Common myeloid progenitor, CD34-positive (primary cell): ENCODE data around the gene ZMYM3.

Source experiments
- CTCF ChIA-PET: fragments of 350-600 bp; sonication (Branson Sonifier 250); formaldehyde crosslinking; loops from one replicate; lab custom pipeline; 2021; ENCODE audit warnings: antibody characterized with exemption; lab: Charles Lee
- POLR2A ChIA-PET: fragments of 350-600 bp; sonication (Branson Sonifier 250); formaldehyde crosslinking; loops from one replicate; lab custom pipeline; 2021; ENCODE audit warnings: antibody characterized with exemption; lab: Charles Lee
- DNase-seq, 3 donors: peaks; one replicate each; pipeline versions ENCODE4 v3.0.0 to v3.0.0-alpha.2; 2013
- H3K27ac ChIP-seq, 2 experiments: 1 replicate in 1 of 2; 2 replicates in 1 of 2; pipeline ENCODE4 v1.7.0; 2013; ENCODE audit warnings: inconsistent platforms in 2 of 2, low read length in 2 of 2, mild to moderate bottlenecking in 2 of 2, low read depth in 1 of 2, moderate library complexity in 1 of 2; ENCODE audit not compliant: severe bottlenecking in 2 of 2, insufficient read depth in 1 of 2, poor library complexity in 1 of 2
- H3K27me3 ChIP-seq, 5 experiments: replicated peaks in 2 of 5; 1 replicate in 3 of 5; 2 replicates in 2 of 5; pipeline versions ENCODE4 v1.6.1 to v1.7.0; 2013; ENCODE audit warnings: low read length in 4 of 5, mild to moderate bottlenecking in 2 of 5, moderate library complexity in 2 of 5, inconsistent platforms in 1 of 5; ENCODE audit not compliant: insufficient read depth in 5 of 5, control insufficient read depth in 4 of 5
- H3K36me3 ChIP-seq, 4 experiments: 1 replicate in 2 of 4; 2 replicates in 2 of 4; pipeline versions ENCODE4 v1.6.1 to v1.7.0; 2013; ENCODE audit warnings: low read length in 3 of 4, control low read depth in 1 of 4, mild to moderate bottlenecking in 1 of 4; ENCODE audit not compliant: control insufficient read depth in 4 of 4, insufficient read depth in 4 of 4
- H3K4me1 ChIP-seq, 4 experiments: 1 replicate in 3 of 4; 2 replicates in 1 of 4; pipeline versions ENCODE4 v1.6.1 to v1.7.1; 2013; ENCODE audit warnings: low read length in 3 of 4, mild to moderate bottlenecking in 3 of 4, control low read depth in 1 of 4, inconsistent platforms in 1 of 4, moderate library complexity in 1 of 4; ENCODE audit not compliant: control insufficient read depth in 4 of 4, insufficient read depth in 4 of 4; ENCODE audit errors: control extremely low read depth in 1 of 4
- H3K4me3 ChIP-seq, 7 experiments: 1 replicate in 4 of 7; 2 replicates in 3 of 7; pipeline versions ENCODE4 v1.5.1 to v1.7.0; 2013; ENCODE audit warnings: mild to moderate bottlenecking in 7 of 7, low read length in 6 of 7, moderate library complexity in 6 of 7, inconsistent platforms in 2 of 7, low read depth in 2 of 7, control low read depth in 1 of 7; ENCODE audit not compliant: insufficient read depth in 4 of 7, control insufficient read depth in 1 of 7; ENCODE audit errors: extremely low read depth in 1 of 7
- H3K9me3 ChIP-seq, 5 experiments: 1 replicate in 4 of 5; 2 replicates in 1 of 5; pipeline versions ENCODE4 v1.6.1 to v1.7.1; 2013; ENCODE audit warnings: low read length in 4 of 5, mild to moderate bottlenecking in 2 of 5, inconsistent platforms in 1 of 5, low read depth in 1 of 5, moderate library complexity in 1 of 5; ENCODE audit not compliant: control insufficient read depth in 4 of 5, insufficient read depth in 2 of 5; ENCODE audit errors: control extremely low read depth in 1 of 5
- WGBS: methylation state at CpG from one replicate; pipeline ENCODE4 v1.1.5; 2013; ENCODE audit not compliant: insufficient coverage; 5-methylcytosine and 5-hydroxymethylcytosine counted together

ZMYM3 gene

GRCh38 chrX:71224098-71224708, 29.7 kb downstream of the ZMYM3 start:
- ChIA-PET CTCF (no interaction called here), POLR2A (no interaction called here)
- Histone ChIP-seq H3K36me3 (no peaks in the 10 kb centered on the region), H3K27ac (no peak overlapping the region), H3K9me3 (no peaks in the 10 kb centered on the region), H3K4me1 (peaks cover 0 to 4% (median 0%) of the 10 kb centered on the region in 4 experiments), H3K4me3 (no peak overlapping the region), H3K27me3 (no peaks in the 10 kb centered on the region)
- 95% methylated on average over 20 of the region's 32 CpGs for WGBS
- no peak for DNase-seq

- WGBS = 89% methylated on average over 6 of the region's 18 CpGs
- CTCF ChIA-PET = no interaction called here
These were observed 31.0 kb downstream of the ZMYM3 start, which contains the start of gene GJB1 for GRCh38 chrX:71222929-71223328. Gene GJB1, plus strand, starts transcription at chrX:71223224. Its CDS starts 484 bp downstream, at chrX:71223708.

GRCh38 chrX:71221145-71221544, 32.8 kb downstream of the ZMYM3 start:
- ChIA-PET POLR2A (no interaction called here), CTCF (no interaction called here)
- Histone ChIP-seq H3K27me3 (no peaks in the 10 kb centered on the region), H3K4me1 (peaks cover 0 to 4% (median 0%) of the 10 kb centered on the region in 4 experiments), H3K9me3 (no peaks in the 10 kb centered on the region), H3K36me3 (no peaks in the 10 kb centered on the region), H3K4me3 (no peak overlapping the region), H3K27ac (no peak overlapping the region)
- 100% methylated on average over 1 of the region's 1 CpG for WGBS
- DNase-seq = no peak

More at GRCh38 chrX:71222929-71223328, 31.0 kb downstream of the ZMYM3 start, which contains the start of gene GJB1:
- no peak for DNase-seq
- Histone ChIP-seq H3K4me1 (peaks cover 0 to 4% (median 0%) of the 10 kb centered on the region in 4 experiments), H3K9me3 (no peaks in the 10 kb centered on the region), H3K4me3 (no peak within 1 kb of the TSS), H3K27ac (no peak within 1 kb of the TSS), H3K36me3 (no peaks in the 10 kb centered on the region), H3K27me3 (no peaks in the 10 kb centered on the region)
- POLR2A ChIA-PET = no interaction called here

GRCh38 chrX:71217298-71217697, 36.6 kb downstream of the ZMYM3 start:
- Histone ChIP-seq H3K9me3 (no peaks in the 10 kb centered on the region), H3K4me1 (peaks cover 0 to 4% (median 0%) of the 10 kb centered on the region in 4 experiments), H3K27ac (no peak overlapping the region), H3K36me3 (no peaks in the 10 kb centered on the region), H3K27me3 (no peaks in the 10 kb centered on the region), H3K4me3 (no peak overlapping the region)
- ChIA-PET POLR2A (no interaction called here), CTCF (no interaction called here)
- WGBS = 98% methylated on average over 6 of the region's 6 CpGs
- no peak for DNase-seq

- CTCF ChIA-PET = interaction anchor here (1.2 kb wide), 1 partner anchor 18 kb away, joined by 3 read pairs; no protein-coding TSS in a partner anchor
- Histone ChIP-seq H3K27me3 (no peaks in the 10 kb centered on the region), H3K36me3 (no peaks in the 10 kb centered on the region), H3K4me1 (peaks cover 0 to 2% (median 0%) of the 10 kb centered on the region in 4 experiments), H3K9me3 (no peaks in the 10 kb centered on the region), H3K27ac (no peak overlapping the region), H3K4me3 (no peak overlapping the region)
- no peak for DNase-seq
- POLR2A ChIA-PET = interaction anchor here (0.5 kb wide), 1 partner anchor 11 kb away, joined by 4 read pairs; no protein-coding TSS in a partner anchor
- WGBS = 72% methylated on average over 6 of the region's 6 CpGs
These were observed 37.5 kb downstream of the ZMYM3 start for GRCh38 chrX:71216485-71216884.

GRCh38 chrX:71215338-71215912, 38.5 kb downstream of the ZMYM3 start:
- POLR2A ChIA-PET = no interaction called here
- WGBS = 97% methylated on average over 6 of the region's 10 CpGs

GRCh38 chrX:71214604-71215337, 39.2 kb downstream of the ZMYM3 start:
- Histone ChIP-seq H3K36me3 (no peaks in the 10 kb centered on the region), H3K4me3 (no peak overlapping the region), H3K27ac (no peak overlapping the region), H3K9me3 (no peaks in the 10 kb centered on the region), H3K4me1 (no peaks in the 10 kb centered on the region), H3K27me3 (no peaks in the 10 kb centered on the region)
- ChIA-PET POLR2A (no interaction called here), CTCF (no interaction called here)
- 92% methylated on average over 4 of the region's 5 CpGs for WGBS
- DNase-seq = no peak

More at GRCh38 chrX:71215338-71215912, 38.5 kb downstream of the ZMYM3 start:
- Histone ChIP-seq H3K36me3 (no peaks in the 10 kb centered on the region), H3K27me3 (no peaks in the 10 kb centered on the region), H3K27ac (no peak overlapping the region), H3K4me1 (no peaks in the 10 kb centered on the region), H3K4me3 (no peak overlapping the region), H3K9me3 (no peaks in the 10 kb centered on the region)
- CTCF ChIA-PET = interaction anchor here (1.2 kb wide), 1 partner anchor 17 kb away, joined by 3 read pairs; no protein-coding TSS in a partner anchor
- no peak for DNase-seq
